ENCODE measurements around the gene ZFYVE28. TPM values are rescaled to one million over a fixed set of nuclear protein-coding genes. Genes with fewer than 3 reads are reported as not detected.
A peak's percentile ranks its signal among the peaks of the same experiment; 100 is the strongest.

The ZFYVE28 gene
- total RNA-seq, 1 donor from 2014 or later: 0.39 TPM

DNA sequence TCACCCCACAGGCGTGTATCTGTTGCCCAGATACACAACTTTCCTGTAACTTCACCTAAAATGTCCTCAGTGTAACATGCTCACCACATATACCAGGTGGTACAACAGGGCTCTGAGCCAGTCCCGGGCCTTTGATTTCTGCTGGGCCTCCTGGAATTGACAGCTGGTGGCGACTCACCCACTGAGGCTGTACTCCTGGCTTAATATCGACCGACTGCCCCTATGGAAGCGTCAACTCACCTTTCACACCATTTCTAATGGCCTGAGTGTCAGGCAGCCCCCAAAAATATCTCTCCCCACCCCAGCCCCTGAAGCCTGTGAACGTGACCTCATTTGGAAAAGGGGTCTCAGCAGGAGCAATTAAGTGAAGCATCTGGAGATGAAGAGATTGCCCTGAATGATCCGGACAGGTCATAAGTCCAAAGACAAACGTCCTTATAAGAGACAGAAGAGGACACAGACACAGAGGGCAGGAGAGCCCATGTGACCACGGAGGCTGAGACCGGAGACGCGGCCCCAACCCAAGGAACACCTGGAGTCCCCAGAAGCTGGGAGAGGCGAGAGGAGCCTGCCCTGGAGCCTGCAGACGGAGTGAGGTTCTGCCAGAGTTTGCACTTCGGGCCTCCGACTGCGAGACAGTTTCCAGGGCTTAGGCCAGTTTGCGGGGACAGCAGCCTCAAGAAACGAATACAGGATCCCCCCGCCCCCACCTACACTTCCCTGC is 144.0 kb downstream of the ZFYVE28 start:
- no peaks in the 10 kb centered on the region for H3K36me3 Mint-ChIP-seq
- Histone ChIP-seq H3K36me3 (no peaks in the 10 kb centered on the region), H3K4me1 (peaks cover 2% of the 10 kb centered on the region), H2AFZ (replicated peaks) (no peak overlapping the region), H3K9me3 (ENCODE audit: low read depth) (no peaks in the 10 kb centered on the region), H3K27ac (no peak overlapping the region), H3K27me3 (no peaks in the 10 kb centered on the region), H3K4me3 (no peak overlapping the region), H3K9ac (no peak overlapping the region), H4K20me1 (ENCODE audit: low read depth) (no peaks in the 10 kb centered on the region), H3K79me2 (ENCODE audit: low read depth) (no peaks in the 10 kb centered on the region), H3K4me2 (no peak overlapping the region), H3F3A (ENCODE audit: low read depth) (no peaks in the 10 kb centered on the region)
- peaks cover 2% of the 10 kb centered on the region for H3K27me3 Mint-ChIP-seq (ENCODE audit: insufficient read depth, low read depth)
- TF ChIP-seq EZH2 (IDR thresholded peaks at IDR 0.05) (no peak), EZH2phosphoT487 (IDR thresholded peaks at IDR 0.05) (no peak)
- TF ChIP-seq, protein P1, sequence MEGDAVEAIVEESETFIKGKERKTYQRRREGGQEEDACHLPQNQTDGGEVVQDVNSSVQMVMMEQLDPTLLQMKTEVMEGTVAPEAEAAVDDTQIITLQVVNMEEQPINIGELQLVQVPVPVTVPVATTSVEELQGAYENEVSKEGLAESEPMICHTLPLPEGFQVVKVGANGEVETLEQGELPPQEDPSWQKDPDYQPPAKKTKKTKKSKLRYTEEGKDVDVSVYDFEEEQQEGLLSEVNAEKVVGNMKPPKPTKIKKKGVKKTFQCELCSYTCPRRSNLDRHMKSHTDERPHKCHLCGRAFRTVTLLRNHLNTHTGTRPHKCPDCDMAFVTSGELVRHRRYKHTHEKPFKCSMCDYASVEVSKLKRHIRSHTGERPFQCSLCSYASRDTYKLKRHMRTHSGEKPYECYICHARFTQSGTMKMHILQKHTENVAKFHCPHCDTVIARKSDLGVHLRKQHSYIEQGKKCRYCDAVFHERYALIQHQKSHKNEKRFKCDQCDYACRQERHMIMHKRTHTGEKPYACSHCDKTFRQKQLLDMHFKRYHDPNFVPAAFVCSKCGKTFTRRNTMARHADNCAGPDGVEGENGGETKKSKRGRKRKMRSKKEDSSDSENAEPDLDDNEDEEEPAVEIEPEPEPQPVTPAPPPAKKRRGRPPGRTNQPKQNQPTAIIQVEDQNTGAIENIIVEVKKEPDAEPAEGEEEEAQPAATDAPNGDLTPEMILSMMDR (IDR thresholded peaks at IDR 0.05): no peak
- H3K27ac Mint-ChIP-seq: no peak overlapping the region
- no peak for DNase-seq (ENCODE audit: low spot score)
- no peak overlapping the region for H3K4me3 Mint-ChIP-seq
- no peaks in the 10 kb centered on the region for H3K9me3 Mint-ChIP-seq
- H3K4me1 Mint-ChIP-seq: peaks cover 12% of the 10 kb centered on the region

DNA sequence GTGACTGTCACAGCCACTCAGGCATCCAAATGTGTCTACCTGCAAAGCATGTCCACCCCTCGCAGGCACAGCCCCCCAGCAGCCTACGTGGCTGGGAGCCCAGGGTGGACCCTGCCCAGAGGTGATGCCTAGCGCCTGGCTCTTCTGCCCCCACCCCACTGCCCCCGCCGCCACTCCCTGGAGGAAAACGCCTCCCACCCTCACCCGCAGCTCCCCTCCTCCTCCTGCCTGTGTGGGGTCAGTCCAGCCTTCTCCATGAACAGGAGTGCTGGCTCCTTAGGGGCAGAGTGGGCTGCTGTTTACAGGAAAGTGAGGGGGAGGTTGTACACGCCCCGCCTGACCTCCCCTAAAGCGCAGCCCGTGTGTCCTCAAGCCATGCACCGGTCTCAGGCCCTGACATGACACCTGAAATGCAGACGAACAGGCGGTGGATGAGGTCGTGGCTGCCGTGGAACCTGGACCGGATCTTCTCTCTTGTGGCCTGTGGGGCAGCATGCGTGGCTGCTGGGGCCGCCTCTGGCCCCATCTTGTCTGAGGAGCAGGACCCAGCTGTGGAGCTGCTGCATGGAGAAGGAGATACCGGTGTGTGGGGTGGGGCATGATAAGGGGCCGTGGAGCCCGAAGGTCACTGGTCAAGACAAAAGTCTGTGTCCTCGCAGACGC is 144.7 kb downstream of the ZFYVE28 start:
- Histone ChIP-seq H3K36me3 (no peaks in the 10 kb centered on the region), H3F3A (ENCODE audit: low read depth) (no peaks in the 10 kb centered on the region), H2AFZ (replicated peaks) (no peak overlapping the region), H3K79me2 (ENCODE audit: low read depth) (no peaks in the 10 kb centered on the region), H3K4me3 (no peak overlapping the region), H3K4me1 (peaks cover 9% of the 10 kb centered on the region), H4K20me1 (ENCODE audit: low read depth) (no peaks in the 10 kb centered on the region), H3K9ac (no peak overlapping the region), H3K27ac (no peak overlapping the region), H3K9me3 (ENCODE audit: low read depth) (no peaks in the 10 kb centered on the region), H3K4me2 (no peak overlapping the region), H3K27me3 (no peaks in the 10 kb centered on the region)
- Mint-ChIP-seq H3K4me3 (no peak overlapping the region), H3K9me3 (no peaks in the 10 kb centered on the region), H3K4me1 (peaks cover 19% of the 10 kb centered on the region), H3K27ac (no peak overlapping the region), H3K36me3 (no peaks in the 10 kb centered on the region), H3K27me3 (ENCODE audit: insufficient read depth, low read depth) (peaks cover 2% of the 10 kb centered on the region)
- TF ChIP-seq, protein P1 (IDR thresholded peaks at IDR 0.05): no peak
- TF ChIP-seq EZH2phosphoT487 (IDR thresholded peaks at IDR 0.05) (no peak), EZH2 (IDR thresholded peaks at IDR 0.05) (no peak)
- no peak for DNase-seq (ENCODE audit: low spot score)

DNA sequence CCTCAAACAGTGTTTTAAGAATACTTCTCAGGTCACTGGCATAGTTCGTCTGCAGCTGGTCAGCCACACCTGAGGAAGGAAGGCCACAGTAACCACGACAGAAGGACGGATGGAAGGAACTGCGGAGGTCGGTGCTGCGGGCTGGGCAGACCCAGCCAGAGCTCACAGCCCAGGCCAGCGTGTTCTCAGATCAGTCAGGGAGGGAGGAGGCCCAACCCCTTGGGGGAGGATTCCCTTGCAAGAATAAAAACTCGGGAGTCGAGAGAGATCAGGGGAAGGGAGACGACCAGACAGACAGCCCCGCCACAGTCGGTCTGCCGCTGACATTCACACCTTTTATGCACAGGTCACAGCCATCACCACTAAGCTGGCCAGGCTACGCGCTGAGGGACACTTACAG is 145.2 kb downstream of the ZFYVE28 start:
- Mint-ChIP-seq H3K4me1 (peaks cover 20% of the 10 kb centered on the region), H3K27ac (peak overlapping the region; percentile 81), H3K4me3 (no peak overlapping the region), H3K36me3 (no peaks in the 10 kb centered on the region), H3K9me3 (no peaks in the 10 kb centered on the region), H3K27me3 (ENCODE audit: insufficient read depth, low read depth) (peaks cover 2% of the 10 kb centered on the region)
- H2AFZ ChIP-seq (replicated peaks): no peak overlapping the region
- DNase-seq (ENCODE audit: low spot score): no peak
- H3K4me2 ChIP-seq: no peak overlapping the region
- H3K4me1 ChIP-seq: peaks cover 10% of the 10 kb centered on the region
- H3K27me3 ChIP-seq: no peaks in the 10 kb centered on the region
- no peaks in the 10 kb centered on the region for H4K20me1 ChIP-seq (ENCODE audit: low read depth)
- H3K79me2 ChIP-seq (ENCODE audit: low read depth): no peaks in the 10 kb centered on the region
- H3K9me3 ChIP-seq (ENCODE audit: low read depth): no peaks in the 10 kb centered on the region
- no peak overlapping the region for H3K4me3 ChIP-seq
- TF ChIP-seq EZH2 (IDR thresholded peaks at IDR 0.05): no peak
- TF ChIP-seq EZH2phosphoT487 (IDR thresholded peaks at IDR 0.05): no peak
- TF ChIP-seq, protein P1 (IDR thresholded peaks at IDR 0.05): no peak
- H3K36me3 ChIP-seq: no peaks in the 10 kb centered on the region
- no peaks in the 10 kb centered on the region for H3F3A ChIP-seq (ENCODE audit: low read depth)
- no peak overlapping the region for H3K9ac ChIP-seq
- H3K27ac ChIP-seq: no peak overlapping the region
